NCI-H2227 treated with DMSO at 0.1 percent for 48 hours (cell line): ENCODE measurements around the gene TSEN34.
"Not testable (repeated sequence)": the region's sequence is repeated elsewhere in the genome, so short reads cannot be mapped to it uniquely, and the experiment has no call there.

Experiments used
- DNase-seq: peaks from one replicate; lab custom pipeline; 2025; lab: John Stamatoyannopoulos, UW

Gene TSEN34

GRCh38 chr19:54188215-54188871, 2.8 kb upstream of the TSEN34 start:
- no peak for DNase-seq

- no peak for DNase-seq
Measured at GRCh38 chr19:54189145-54189734, 1.9 kb upstream of the TSEN34 start, which contains the start of gene MBOAT7. Gene MBOAT7, minus strand, starts transcription at chr19:54189580. Its CDS starts 1,072 bp downstream, at chr19:54188508.

- peak; percentile 100 for DNase-seq
Measured at GRCh38 chr19:54189735-54190502, 1.2 kb upstream of the TSEN34 start.

DNA sequence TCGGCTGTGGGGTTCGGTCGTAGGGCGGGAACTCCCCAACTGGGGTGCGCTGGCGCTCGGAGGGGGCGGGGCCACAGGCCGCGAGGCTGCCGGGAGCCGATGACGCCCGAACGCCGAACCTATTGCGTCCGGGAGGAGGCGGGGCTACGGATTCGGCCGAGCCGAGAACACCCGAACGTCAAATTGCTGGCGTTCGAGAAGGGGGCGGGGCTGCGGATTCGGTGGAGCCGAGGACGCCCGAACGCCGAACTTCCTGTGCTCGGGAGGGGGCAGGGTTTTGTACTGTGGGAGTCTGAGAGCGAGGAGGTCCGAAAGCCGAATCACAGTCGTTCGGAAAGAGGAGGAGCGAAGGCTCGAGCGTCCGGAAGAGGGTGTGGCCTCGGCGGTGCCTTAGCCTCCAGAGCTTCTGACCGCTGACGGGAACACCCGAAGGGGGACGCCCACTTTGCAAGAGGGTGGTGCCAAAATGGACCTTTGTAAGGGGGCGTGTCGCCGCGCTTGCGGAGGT, 551 bp upstream of the TSEN34 start:
- DNase-seq, result peak; percentile 100

- DNase-seq, result no peak
Measured at GRCh38 chr19:54191811-54192453, 824 bp downstream of the TSEN34 start.

GRCh38 chr19:54193011-54193410, 1.9 kb downstream of the TSEN34 start:
- DNase-seq, result no peak

GRCh38 chr19:54194463-54194862, 3.4 kb downstream of the TSEN34 start:
- DNase-seq, result not testable (repeated sequence)

GRCh38 chr19:54196536-54196935, 5.4 kb downstream of the TSEN34 start:
- DNase-seq, result no peak

GRCh38 chr19:54197121-54197520, 6.0 kb downstream of the TSEN34 start:
- DNase-seq, result no peak

DNA sequence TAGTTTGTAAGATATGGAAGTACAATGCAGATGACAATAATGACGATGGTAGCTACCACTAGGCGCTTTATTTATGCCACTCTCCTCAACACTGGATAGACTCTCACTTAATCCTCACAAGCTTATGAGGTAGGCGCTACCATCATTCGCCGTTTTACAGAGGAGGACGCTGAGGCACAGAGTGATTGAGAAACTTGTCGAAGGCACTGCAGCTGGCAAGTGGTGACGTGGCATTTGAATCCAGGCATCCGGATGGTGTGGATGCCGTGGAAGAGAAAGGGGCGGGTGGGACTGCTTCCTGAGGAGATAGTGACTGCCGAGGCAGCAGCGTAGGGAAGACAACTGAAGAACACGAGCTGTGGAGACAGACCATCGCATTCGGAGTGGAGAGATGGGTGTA, 8.3 kb downstream of the TSEN34 start:
- no peak for DNase-seq

DNA sequence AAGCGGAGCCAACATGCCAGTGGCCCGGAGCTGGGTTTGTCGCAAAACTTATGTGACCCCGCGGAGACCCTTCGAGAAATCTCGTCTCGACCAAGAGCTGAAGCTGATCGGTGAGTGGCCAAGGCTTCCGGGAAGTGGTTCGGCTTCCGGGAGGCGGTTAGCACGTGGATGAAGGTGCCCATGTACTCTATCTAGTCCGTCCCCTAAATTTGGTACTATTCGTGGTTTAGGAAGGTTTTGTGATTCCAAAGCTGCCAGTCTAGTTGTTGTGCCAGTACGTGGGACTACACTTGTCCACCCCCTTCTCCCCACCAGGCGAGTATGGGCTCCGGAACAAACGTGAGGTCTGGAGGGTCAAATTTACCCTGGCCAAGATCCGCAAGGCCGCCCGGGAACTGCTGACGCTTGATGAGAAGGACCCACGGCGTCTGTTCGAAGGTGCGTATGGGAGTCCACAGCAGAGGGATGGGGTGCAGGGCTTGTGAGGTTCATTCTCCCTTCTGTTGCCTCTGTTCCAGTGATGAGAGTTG, 10.1 kb downstream of the TSEN34 start:
- DNase-seq, result no peak

DNA sequence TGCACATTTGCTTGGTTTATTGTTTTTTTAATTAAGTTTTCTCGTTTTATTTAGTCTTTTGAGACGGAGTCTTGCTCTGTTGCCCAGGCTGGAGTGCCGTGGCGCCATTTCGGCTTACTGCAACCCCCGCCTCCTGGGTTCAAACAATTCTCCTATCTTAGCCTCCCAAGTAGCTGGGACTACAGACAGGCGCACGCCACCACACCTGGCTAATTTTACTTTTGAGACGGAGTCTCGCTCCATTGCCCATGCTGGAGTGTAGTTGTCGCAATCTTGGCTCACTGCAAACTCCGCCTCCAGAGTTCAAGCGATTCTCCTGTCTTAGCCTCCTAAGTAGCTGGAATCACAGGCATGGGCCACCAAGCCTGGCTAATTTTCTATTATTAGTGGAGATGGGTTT, 10.9 kb downstream of the TSEN34 start:
- DNase-seq, result no peak

DNA sequence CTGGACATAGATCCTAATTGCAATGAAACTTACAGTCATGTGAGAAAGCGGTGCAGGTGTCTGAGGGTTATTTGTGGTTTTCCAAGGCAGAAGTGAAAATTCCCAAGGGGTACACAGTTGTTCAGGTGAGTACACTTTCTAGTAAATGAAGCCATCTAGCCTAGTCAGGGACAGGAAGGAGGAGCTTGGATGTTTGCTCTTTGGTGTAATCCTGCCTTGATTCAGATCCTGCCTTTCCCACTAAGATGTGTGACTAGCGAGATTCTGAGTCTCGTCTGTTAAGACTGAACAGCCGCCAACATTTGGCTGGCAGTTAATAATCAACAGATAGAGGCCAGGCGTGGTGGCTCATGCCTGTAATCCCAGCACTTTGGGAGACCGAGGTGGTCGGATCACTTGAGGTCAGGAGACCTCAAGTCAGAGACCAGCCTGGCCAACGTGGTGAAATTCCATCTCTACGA, 12.1 kb downstream of the TSEN34 start:
- no peak for DNase-seq

GRCh38 chr19:54204767-54205468, 13.8 kb downstream of the TSEN34 start:
- no peak for DNase-seq

DNA sequence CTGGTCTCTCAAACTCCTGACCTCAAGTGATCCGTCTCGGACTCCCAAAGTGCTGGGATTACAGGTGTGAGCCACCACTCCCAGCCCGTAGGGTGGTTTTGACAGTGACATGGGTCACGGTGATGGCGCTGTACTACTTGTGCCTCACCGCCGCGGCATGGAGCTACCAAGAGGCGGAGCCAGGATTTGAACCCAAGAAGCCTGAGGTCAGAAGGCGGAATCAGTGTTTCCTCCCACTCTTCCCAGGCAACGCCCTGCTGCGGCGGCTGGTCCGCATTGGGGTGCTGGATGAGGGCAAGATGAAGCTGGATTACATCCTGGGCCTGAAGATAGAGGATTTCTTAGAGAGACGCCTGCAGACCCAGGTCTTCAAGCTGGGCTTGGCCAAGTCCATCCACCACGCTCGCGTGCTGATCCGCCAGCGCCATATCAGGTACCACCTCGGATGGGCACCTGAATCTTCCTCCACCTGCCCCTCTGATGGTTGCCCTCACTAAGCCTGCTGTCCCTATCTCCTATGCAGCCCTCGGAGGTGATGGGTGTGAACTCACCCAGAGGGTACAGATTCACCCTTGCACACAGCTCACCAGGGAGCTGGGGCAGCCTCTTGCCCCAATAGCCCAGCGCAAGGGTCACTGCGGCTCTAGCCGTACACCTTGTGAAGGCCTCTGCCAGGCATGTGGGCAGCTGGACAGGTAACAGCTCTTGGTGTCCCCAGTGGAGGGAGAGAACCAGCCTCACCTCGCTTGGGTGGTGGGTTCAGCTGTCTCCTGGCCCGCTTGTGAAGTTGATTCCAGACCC, 15.1 kb downstream of the TSEN34 start:
- DNase-seq, result no peak

- DNase-seq, result no peak
Measured at GRCh38 chr19:54206831-54207177, 15.7 kb downstream of the TSEN34 start.

- DNase-seq, result not testable (repeated sequence)
Measured at GRCh38 chr19:54207193-54207592, 16.1 kb downstream of the TSEN34 start.

- DNase-seq, result no peak
Measured at GRCh38 chr19:54207676-54207982, 16.5 kb downstream of the TSEN34 start.

- no peak for DNase-seq
Measured at GRCh38 chr19:54207983-54208783, 17.1 kb downstream of the TSEN34 start.

GRCh38 chr19:54208784-54209057, 17.6 kb downstream of the TSEN34 start:
- DNase-seq, result no peak
